GM19099 (cell line): ENCODE data around the gene SPACA6.

Experiments
- POLR2A ChIP-seq: IDR thresholded peaks from 3 replicates; pipeline ENCODE4 v1.6.1; 2011; ENCODE audit warnings: low read depth; ENCODE audit not compliant: insufficient read length; ENCODE audit errors: extremely low read depth

The SPACA6 gene

GRCh38 chr19:51713319-51714285, 20.5 kb downstream of the SPACA6 start:
- TF ChIP-seq POLR2A = no peak

- TF ChIP-seq POLR2A = no peak
These were observed 21.7 kb downstream of the SPACA6 start for GRCh38 chr19:51714848-51715247.

- no peak for TF ChIP-seq POLR2A
These were observed 22.7 kb downstream of the SPACA6 start for GRCh38 chr19:51715850-51716249.

GRCh38 chr19:51716925-51717324, 23.8 kb downstream of the SPACA6 start:
- no peak for TF ChIP-seq POLR2A

- TF ChIP-seq POLR2A = no peak
These were observed 26.3 kb downstream of the SPACA6 start for GRCh38 chr19:51719251-51719988.

GRCh38 chr19:51721905-51722304, 28.8 kb downstream of the SPACA6 start:
- TF ChIP-seq POLR2A = no peak

- TF ChIP-seq POLR2A = no peak
These were observed 29.4 kb downstream of the SPACA6 start for GRCh38 chr19:51722492-51722891.

GRCh38 chr19:51724543-51724942, 31.4 kb downstream of the SPACA6 start:
- TF ChIP-seq POLR2A = no peak

GRCh38 chr19:51726049-51726448, 32.9 kb downstream of the SPACA6 start:
- TF ChIP-seq POLR2A = no peak

GRCh38 chr19:51727349-51727880, 34.3 kb downstream of the SPACA6 start:
- no peak for TF ChIP-seq POLR2A

GRCh38 chr19:51729781-51730180, 36.7 kb downstream of the SPACA6 start:
- no peak for TF ChIP-seq POLR2A

- TF ChIP-seq POLR2A = no peak
These were observed 40.8 kb downstream of the SPACA6 start for GRCh38 chr19:51733742-51734522.

GRCh38 chr19:51735759-51736449, 42.8 kb downstream of the SPACA6 start:
- no peak for TF ChIP-seq POLR2A

- no peak for TF ChIP-seq POLR2A
These were observed 44.3 kb downstream of the SPACA6 start for GRCh38 chr19:51737389-51737788.
